ENCODE measurements around the gene NDC1.
A peak's percentile ranks its signal among the peaks of the same experiment; 100 is the strongest.
"Not testable (repeated sequence)": the region's sequence is repeated elsewhere in the genome, so short reads cannot be mapped to it uniquely, and the experiment has no call there.

Gene NDC1

GRCh38 chr1:53781654-53782053 lies 56.4 kb downstream of the NDC1 start:
- in situ Hi-C loops (cut with MboI; ENCODE audit: low pct_unique_long_range_greater_than_20kb, low sequenced_read_pairs) = no loop called here
- DNase-seq = no peak

GRCh38 chr1:53777272-53777671 lies 60.8 kb downstream of the NDC1 start:
- in situ Hi-C loops (cut with MboI; ENCODE audit: low pct_unique_long_range_greater_than_20kb, low sequenced_read_pairs) = no loop called here

GRCh38 chr1:53771648-53772047 lies 66.4 kb downstream of the NDC1 start:
- DNase-seq = no peak
- in situ Hi-C loops (cut with MboI; ENCODE audit: low pct_unique_long_range_greater_than_20kb, low sequenced_read_pairs) = no loop called here

More at GRCh38 chr1:53777272-53777671, 60.8 kb downstream of the NDC1 start:
- no peak for DNase-seq

DNA sequence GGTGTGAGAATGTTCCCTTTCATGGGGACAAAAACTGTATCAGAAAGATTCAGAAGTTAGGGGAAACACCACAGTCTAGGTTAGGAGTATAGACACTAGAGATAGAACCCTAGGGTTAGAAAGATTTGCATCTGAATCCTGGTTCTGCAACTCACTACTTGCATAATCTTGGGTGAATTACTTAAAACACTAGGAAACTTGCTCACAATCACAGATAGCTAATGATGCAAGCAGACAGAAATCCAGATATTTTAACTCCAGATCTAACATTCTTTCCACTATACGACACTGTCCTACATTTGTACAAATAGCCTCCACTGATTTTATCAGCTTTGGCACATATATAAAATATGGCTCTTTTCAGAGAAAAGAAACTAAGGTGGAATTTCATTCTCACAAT lies 68.3 kb downstream of the NDC1 start:
- in situ Hi-C loops (cut with MboI; ENCODE audit: low pct_unique_long_range_greater_than_20kb, low sequenced_read_pairs) = no loop called here
- no peak for DNase-seq

DNA sequence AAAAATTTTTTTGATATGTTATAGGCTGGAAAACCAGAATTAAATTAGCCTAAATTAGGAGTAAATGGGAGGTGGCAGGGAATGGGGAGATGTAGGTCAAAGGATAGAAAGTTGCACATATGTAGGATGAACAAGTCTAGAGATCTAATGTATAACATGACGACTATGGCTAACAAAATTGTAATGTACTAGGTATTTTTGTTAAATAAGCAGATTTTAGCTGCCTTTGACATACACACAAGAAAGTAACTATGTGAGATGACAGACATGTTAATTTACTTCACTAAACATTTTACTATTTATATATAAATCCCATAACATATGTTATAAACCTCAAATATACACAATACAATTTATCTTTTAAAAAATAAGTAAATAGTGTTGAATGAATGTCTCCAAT lies 68.9 kb downstream of the NDC1 start:
- no peak for DNase-seq
- in situ Hi-C loops (cut with MboI; ENCODE audit: low pct_unique_long_range_greater_than_20kb, low sequenced_read_pairs) = no loop called here

DNA sequence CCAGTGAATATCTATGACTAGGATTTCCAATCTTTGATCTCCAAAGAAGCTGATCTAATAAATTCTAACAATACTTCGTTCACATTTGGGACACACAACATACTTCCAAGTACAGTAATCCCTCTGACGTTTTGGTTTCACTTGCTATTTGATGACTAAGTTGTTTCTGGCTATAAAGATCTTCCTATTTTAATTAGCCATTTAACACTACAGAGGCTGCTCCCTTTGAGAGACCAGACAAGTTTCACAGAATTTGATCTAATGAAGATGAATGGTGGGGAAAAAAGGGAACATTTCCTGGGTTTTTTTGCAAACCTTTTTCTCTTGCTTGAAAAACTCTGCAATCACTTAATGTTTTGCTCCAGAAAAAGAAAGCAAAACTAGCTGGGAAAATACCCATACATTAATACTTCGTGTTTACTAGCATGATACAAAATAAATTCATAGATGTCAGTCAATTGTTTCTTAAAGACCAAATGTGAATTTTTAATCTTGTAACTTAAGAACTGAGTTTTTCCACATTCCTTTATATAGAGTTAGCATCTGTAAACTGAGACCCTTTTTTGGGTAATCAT lies 71.2 kb downstream of the NDC1 start:
- no peak for DNase-seq
- in situ Hi-C loops (cut with MboI; ENCODE audit: low pct_unique_long_range_greater_than_20kb, low sequenced_read_pairs) = no loop called here

GRCh38 chr1:53766194-53766742 lies 71.8 kb downstream of the NDC1 start:
- in situ Hi-C loops (cut with MboI; ENCODE audit: low pct_unique_long_range_greater_than_20kb, low sequenced_read_pairs) = no loop called here
- no peak for DNase-seq

GRCh38 chr1:53765657-53766056 lies 72.4 kb downstream of the NDC1 start:
- in situ Hi-C loops (cut with MboI; ENCODE audit: low pct_unique_long_range_greater_than_20kb, low sequenced_read_pairs) = no loop called here
- DNase-seq = peak; percentile 28

GRCh38 chr1:53763911-53764310 lies 74.2 kb downstream of the NDC1 start:
- in situ Hi-C loops (cut with MboI; ENCODE audit: low pct_unique_long_range_greater_than_20kb, low sequenced_read_pairs) = no loop called here
- no peak for DNase-seq

- in situ Hi-C loops (cut with MboI; ENCODE audit: low pct_unique_long_range_greater_than_20kb, low sequenced_read_pairs) = no loop called here
- DNase-seq = no peak
These were observed 74.6 kb downstream of the NDC1 start for GRCh38 chr1:53763461-53763860.

DNA sequence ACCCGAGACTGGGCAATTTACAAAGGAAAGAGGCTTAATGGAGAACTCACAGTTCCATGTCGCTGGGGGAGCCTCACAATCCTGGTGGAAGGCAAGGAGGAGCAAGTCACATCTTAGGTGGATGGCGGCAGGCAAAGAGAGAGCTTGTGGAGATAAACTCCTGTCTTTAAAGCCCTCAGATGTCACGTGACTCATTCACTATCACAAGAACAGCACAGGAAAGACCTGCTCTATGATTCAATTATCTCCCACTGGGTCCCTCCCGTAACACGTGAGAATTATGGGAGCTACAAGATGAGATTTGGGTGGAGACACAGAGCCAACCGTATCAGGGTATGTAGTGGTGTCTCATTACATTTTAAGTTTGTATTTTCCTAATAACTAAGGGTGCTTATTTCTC lies 77.6 kb downstream of the NDC1 start:
- in situ Hi-C loops (cut with MboI; ENCODE audit: low pct_unique_long_range_greater_than_20kb, low sequenced_read_pairs); DNase-seq: not testable (repeated sequence)

DNA sequence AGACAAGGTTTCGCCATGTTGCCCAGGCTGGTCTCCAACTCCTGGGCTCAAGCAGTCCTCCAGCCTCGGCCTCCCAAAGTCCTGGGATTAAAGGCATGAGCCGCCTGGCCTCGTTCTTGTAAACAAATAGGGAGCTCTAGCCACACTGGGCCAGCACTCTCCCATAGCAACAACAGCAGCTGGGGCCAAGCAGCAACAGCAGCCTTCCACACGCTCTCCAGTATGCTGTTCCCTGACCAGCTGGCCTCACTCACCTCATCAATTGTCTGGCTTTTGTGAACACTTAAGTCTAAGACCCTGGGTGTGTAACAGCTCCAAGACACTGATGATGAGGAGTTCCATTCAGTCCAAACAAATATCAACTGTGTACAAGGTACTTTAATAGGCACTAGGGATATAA lies 82.2 kb downstream of the NDC1 start:
- in situ Hi-C loops (cut with MboI; ENCODE audit: low pct_unique_long_range_greater_than_20kb, low sequenced_read_pairs) = no loop called here
- DNase-seq = no peak

DNA sequence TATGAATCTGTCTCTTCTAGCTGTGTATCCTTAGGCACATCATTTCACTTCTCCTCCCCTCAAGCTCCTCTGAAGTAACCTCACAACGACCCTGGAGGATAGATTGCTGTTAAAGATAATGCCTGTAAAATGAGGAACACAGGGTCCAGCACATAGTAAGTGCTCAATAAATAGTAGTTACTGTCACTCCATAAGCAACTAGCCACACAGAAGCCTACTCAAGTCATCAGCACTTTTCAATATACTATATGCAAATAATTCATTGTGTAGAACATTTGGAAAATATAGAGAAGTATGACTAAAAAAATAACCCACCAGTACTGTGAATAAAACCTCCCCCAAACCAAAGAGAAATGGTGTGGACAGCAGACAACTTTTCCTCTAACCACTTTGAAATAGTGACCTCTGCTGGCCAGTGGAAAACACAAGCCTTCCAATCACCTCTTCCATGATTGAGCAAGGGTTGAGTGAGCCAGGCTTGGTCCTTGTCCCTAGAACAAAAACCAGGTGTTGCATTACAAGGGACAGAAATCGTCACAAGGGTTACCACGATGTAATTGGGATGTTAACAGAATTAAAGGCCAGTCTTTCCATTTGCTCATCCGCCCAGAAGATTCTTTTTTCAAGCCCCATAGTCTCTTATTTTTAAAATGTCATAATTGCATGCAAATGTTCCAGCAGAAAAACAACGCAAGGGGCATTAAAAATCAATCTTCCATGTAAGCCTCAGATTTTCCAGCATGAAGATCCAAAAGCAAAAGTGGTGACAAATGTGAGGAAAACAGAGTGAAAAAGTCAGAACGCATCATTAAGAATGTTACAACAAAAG lies 83.4 kb downstream of the NDC1 start:
- in situ Hi-C loops (cut with MboI; ENCODE audit: low pct_unique_long_range_greater_than_20kb, low sequenced_read_pairs) = no loop called here
- DNase-seq = peak; percentile 72

GRCh38 chr1:53752281-53752680 lies 85.8 kb downstream of the NDC1 start:
- in situ Hi-C loops (cut with MboI; ENCODE audit: low pct_unique_long_range_greater_than_20kb, low sequenced_read_pairs) = no loop called here
- no peak for DNase-seq

DNA sequence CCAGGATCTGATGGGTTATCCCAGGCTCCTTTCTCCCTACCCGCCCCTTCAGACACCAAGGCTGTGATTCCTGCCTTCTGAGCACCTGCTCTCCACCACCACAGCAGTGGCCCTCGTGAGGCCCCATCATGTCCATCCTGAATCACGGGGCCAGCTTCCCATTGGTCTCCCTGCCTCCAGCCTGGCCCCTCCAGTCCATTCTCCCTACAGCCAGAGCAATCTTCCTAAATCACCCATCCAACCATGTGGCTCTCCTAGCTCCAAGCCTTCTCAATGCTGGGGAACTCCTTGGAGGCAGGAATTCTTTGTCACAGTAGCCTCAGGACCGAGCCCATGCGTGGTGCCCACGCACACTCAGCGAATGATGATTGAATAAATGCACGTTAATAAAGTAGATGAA lies 90.3 kb downstream of the NDC1 start:
- no peak for DNase-seq
- in situ Hi-C loops (cut with MboI; ENCODE audit: low pct_unique_long_range_greater_than_20kb, low sequenced_read_pairs) = no loop called here

GRCh38 chr1:53740621-53741105 lies 97.4 kb downstream of the NDC1 start:
- DNase-seq = no peak

DNA sequence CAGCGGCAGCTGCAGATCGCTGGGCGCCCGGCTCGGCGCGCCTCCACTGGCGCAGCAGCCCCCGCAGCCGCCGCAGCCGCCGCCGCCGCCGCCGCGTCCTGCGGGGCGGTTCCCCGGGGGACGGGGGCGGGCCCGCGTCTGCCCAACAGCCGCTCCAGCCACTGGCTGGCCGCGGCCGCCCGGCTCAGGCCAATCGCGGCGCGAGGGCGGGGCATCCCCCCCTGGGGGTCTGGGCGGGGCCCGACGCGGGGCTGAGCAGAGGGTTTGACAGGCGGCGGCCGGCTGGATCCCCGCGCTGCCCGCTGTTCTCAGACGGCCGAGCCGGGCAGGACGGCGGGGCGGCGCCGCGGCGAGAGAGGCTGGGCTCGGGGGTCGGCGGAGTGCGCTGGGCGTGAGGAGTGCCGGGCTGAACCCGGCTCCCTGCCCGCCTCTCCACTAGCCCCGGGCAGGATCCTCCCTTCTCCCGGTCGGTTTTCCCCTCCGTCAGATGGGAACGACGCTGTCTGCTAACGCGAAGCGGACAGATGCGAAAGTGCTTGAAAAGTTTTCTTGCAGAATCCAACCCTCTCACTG lies 98.9 kb downstream of the NDC1 start, which contains the start of gene GLIS1:
Gene GLIS1, minus strand, starts transcription at position 56 of the 573 bp plus-strand sequence. CDS start 1,100 bp downstream, outside the sequence.
- peak; percentile 73 for DNase-seq
- in situ Hi-C loops (cut with MboI; ENCODE audit: low pct_unique_long_range_greater_than_20kb, low sequenced_read_pairs) = no loop called here

More at GRCh38 chr1:53740621-53741105, 97.4 kb downstream of the NDC1 start:
- in situ Hi-C loops (cut with MboI; ENCODE audit: low pct_unique_long_range_greater_than_20kb, low sequenced_read_pairs) = no loop called here

GRCh38 chr1:53738205-53739108 lies 99.6 kb downstream of the NDC1 start:
- DNase-seq = no peak

DNA sequence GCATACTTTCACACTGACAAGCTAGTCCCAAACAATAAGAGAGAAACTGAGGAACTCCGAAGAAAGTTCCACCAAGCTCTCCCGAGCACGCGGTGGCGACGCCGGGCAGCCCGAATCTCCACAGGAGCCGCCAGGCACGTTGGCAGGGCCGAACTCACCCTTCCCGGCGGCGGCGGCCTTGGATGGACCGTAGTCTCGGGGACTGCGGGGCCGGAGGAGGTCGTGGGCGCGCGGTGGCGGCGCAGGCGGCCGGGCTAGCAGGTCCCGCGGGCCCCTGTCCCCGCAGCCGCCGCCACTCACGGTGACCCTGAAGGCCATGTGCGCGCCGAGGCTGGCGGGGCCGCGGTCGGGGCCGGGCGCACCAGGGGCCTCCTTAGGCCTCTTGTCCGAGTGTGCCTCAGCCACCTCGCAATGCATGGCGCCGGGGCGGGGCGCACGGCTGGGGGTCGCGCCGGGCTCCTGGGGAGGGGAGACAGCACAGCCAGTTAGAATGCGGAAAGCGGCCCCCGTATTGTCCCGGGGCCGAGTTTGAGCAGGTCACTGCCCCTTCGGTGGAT lies 100.4 kb downstream of the NDC1 start:
- in situ Hi-C loops (cut with MboI; ENCODE audit: low pct_unique_long_range_greater_than_20kb, low sequenced_read_pairs) = no loop called here
- no peak for DNase-seq

More at GRCh38 chr1:53738205-53739108, 99.6 kb downstream of the NDC1 start:
- in situ Hi-C loops (cut with MboI; ENCODE audit: low pct_unique_long_range_greater_than_20kb, low sequenced_read_pairs) = no loop called here

All from KBM-7 (cell line).